T-helper 22 cell (primary cell): ENCODE results near the gene FAM210B.
"Not testable (repeated sequence)": the region's sequence is repeated elsewhere in the genome, so short reads cannot be mapped to it uniquely, and the experiment has no call there.

Experiments
- DNase-seq: peaks from one replicate; pipeline ENCODE4 v3.0.0-alpha.2; 2020; ENCODE audit warnings: low read depth

The FAM210B gene

DNA sequence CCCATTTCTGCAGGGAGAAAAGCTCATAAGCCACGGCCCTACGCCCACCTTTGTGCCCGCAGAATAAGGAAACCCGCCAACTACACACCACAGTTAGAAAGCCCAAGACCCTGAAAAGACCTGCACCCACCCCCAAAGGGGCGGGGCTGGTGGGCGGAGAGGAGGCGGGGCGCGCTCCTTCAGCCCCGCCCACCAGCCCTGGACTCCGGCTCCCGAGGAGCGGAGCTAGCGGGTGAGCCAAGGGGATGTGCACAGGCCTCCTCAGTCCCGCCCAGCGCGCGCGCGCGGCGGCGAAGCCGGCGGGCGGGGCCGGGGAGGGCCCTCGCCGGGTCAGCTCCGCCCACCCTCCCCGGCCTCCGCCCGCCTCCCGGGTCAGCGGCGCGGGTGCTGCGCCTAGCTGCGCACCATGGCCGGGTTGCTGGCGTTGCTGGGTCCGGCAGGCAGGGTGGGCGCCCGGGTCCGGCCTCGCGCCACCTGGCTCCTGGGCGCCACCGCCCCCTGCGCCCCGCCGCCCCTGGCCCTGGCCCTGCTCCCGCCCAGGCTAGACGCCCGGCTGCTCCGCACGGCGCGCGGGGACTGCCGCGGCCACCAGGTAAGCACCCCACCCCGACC lies at the start of gene FAM210B:
TSS of gene FAM210B (plus strand) at position 375 of the 612 bp plus-strand sequence. CDS start at position 407, 32 bp downstream.
- DNase-seq = peak; percentile 70

DNA sequence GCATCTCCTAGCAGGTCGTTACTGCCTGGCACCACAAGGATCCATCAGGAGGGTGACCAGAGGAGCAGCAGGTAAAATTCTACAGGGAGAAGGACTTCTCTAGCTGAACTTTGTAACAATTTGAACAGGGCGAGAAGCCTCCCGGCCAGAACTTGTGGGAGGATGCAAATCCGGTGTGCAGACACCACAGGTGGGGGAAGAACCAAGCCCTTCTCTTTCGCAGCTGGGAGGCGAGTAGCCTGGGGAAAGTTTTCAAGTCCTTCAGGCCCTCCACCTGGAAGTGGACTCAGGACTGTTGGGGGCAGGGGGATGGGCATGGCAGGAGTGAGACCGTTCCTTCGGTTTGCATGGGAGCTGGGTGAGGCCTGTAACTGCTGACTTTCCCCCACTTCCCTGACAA lies 42.7 kb upstream of the FAM210B start:
- no peak for DNase-seq

DNA sequence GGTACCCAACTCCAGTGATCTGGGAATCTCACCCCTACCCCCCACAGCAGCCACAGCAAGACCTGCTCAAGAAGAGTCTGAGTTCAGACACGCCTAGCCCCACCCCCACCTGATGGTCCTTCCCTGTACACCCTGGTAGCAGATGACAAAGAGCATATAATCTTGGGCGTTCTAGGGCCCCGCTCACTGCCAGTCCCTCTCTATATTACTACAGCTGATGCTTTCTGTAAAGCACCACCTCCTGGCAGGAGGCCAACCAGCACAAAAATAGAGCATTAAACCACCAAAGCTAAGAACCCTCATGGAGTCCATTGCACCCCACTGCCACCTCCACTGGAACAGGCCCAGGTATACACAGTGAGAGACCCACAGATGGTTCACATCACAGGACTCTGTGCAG lies 42.3 kb upstream of the FAM210B start:
- no peak for DNase-seq

DNA sequence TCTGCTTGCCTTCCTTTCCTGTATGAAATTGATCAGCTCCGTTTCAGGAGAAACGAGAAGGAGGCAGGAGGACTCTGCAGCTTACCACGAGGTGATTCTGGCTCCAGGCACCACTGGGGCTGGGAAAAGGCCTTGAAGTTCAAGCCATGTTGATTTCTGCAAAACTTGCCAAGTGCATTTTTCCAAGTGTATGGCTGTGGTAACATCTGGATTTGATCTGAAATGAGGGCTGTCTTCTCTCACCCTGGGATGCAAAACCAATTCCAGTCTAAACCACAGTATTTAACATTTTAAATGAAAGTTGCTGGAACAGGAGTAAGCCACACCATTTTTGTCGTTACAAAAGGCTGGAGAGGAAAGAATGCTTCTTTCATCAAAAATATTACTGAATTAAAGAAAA lies 36.1 kb upstream of the FAM210B start:
- DNase-seq = no peak

GRCh38 chr20:56323206-56323605 lies 35.6 kb upstream of the FAM210B start:
- no peak for DNase-seq

GRCh38 chr20:56323656-56324055 lies 35.1 kb upstream of the FAM210B start:
- DNase-seq = no peak

DNA sequence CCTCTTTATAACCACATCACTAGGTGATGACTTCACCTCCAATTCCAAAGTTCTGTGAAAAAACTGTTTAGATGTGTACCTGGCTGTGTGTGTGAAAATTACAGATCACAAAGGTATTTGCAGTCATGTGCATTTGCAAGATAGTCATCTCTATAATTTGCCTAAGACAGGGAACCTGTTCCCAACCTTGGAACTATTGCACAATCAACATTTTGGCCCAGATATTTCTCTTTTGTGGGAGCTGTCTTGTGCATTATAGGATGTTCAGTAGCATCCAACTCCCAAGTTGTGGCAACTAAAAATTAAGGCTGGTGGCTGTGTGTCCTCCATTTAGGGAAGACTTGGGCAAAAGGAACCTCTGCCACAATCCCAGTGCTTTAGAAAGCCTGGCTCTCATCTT lies 34.0 kb upstream of the FAM210B start:
- no peak for DNase-seq

DNA sequence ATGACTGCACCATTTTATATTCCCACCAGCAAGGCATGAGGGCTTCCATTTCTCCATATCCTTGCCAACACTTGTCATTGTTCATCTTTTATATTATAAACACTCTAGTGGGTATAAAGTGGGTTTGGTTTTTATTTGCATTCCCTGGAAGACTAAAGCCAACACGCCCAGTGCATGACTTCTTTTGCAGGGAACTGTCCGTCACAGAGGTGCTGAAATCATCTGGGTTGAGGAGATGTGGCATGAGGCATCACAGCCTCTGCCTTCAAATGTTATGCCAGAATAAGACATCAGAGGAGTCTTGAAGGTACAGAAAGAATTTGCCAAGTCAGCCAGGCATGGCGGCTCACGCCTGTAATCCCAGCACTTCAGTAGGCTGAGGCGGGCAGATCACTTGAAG lies 29.9 kb upstream of the FAM210B start:
- DNase-seq = no peak

GRCh38 chr20:56336709-56337108 lies 22.1 kb upstream of the FAM210B start:
- not testable (repeated sequence) for DNase-seq

GRCh38 chr20:56342783-56343182 lies 16.0 kb upstream of the FAM210B start:
- no peak for DNase-seq

GRCh38 chr20:56343861-56344381 lies 14.9 kb upstream of the FAM210B start:
- DNase-seq = no peak

DNA sequence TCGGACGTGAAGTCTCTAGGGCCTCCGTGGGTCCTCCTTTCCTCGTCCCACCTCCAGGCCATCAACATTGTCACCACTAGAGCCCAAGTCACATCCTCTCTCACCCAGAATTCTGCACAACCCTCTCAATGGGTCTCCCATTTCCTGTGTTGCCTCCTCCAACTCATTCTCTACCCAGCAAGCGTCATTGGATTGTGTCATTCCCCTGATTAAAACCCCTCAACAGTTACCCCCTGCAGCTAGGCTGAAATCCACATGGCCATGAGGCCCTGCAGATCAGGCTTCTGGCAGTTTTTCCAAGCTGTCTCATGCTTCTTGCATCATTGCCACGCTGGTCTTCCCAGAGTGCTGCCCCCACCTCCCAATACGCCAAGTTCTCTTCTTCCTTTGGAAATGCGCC lies 12.9 kb upstream of the FAM210B start:
- DNase-seq = no peak

DNA sequence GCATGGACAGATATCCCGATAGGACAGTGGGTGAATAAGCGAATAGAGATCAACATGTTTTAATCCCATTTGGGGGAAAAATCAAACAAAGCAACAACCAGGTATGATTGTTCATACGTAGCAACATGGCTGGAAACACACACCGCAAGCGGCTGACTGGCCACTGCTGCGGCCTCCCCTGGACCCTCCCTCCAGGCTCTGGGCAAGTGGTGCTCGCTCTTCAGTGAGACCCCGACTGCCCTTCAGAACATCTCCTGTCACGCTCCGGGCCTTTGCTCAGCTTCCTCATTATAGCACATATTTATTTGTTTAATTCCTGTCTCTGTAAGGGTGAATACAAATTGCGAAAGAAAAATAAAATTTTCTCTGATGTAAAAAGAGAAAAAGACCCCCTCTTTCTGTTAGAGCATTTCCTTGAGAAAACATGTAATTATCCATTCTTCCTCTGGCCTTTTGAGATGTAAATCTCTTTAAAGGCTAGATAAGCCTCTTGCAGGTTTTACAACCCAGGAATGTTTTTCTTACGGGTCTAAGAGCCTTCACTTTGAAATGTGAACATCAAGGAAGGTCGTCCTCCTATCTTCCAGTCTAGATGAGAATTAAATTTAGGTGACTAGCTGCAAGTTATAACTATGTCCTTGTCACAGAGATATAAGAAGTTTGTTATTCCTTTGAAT lies 11.0 kb upstream of the FAM210B start:
- no peak for DNase-seq

- no peak for DNase-seq
These were observed 10.5 kb upstream of the FAM210B start for GRCh38 chr20:56348305-56348693.

- no peak for DNase-seq
These were observed 10.0 kb upstream of the FAM210B start for GRCh38 chr20:56348746-56349145.

GRCh38 chr20:56350842-56351241 lies 7.9 kb upstream of the FAM210B start:
- DNase-seq = no peak

- DNase-seq = no peak
These were observed 6.3 kb upstream of the FAM210B start for GRCh38 chr20:56352345-56353055.

GRCh38 chr20:56353356-56353755 lies 5.4 kb upstream of the FAM210B start:
- no peak for DNase-seq

GRCh38 chr20:56358070-56358469 lies 704 bp upstream of the FAM210B start:
- no peak for DNase-seq

- no peak for DNase-seq
These were observed 698 bp downstream of the FAM210B start for GRCh38 chr20:56359212-56360132.

DNA sequence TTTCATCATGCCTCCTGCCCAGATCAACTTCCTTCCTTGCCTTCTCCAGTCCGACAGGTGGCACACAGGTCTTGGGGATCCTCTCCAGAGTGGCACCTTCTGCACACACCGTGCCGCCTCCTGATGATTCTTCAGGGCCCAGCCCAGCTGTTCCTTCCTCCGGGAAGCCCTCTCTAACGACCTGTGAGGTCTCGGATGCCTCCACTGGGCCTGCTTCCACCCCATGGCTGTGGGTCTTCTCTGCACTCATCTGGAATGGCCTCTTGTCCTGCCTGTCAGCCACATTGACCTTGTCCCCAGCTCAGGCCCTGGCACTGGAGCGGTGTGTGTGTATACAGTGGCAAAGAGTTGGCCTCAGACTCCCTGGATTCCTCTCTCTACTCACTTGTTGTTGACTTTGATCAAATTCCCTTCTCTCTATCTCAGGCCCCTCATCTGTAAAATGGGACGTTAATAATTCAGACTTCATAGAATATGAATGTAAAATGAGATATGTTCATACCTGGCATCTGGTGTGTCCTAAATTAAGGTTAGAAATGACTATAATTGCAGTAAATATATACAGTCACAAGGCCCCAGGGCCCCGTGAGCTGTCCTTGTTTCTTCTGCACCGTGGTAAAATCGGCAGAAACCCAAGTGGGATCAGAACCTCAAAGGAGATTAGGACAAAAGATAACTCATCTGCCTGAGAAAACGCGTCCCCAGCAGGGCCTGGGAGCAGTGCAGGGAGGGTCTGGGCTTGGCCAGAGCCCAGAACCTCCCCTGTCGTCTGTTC lies 1.5 kb downstream of the FAM210B start:
- DNase-seq = no peak
